ENCODE measurements around the gene ARL15. TPM values are rescaled to one million over a fixed set of nuclear protein-coding genes. Genes with fewer than 3 reads are reported as not detected.

Gene ARL15
- total RNA-seq, 4 donors from 2014 or later: 16.6 to 48.8 (median 32.3) TPM

DNA sequence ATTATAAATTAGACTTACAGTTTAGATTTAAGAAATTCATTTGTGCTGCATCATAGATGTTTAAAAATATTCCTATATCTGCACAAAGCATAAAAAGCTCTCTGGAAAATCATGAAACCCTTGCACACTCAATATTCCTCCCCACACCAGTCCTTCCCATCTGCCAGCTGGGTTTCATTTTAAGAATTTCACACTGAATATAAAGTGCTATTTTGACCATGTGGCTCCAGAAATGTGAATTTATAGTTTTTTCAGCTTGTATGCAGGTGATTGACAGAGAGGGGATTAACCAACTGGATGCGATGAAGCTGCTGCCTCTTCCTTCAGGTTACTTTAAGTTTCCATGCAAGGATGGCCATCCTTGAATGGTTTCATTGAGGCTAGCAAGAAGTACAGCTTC lies 403.6 kb downstream of the ARL15 start:
- intact Hi-C loops (cut with DNase I; ENCODE audit: low total_unique reads): no loop called here
- WGBS, 2 donors: 95 to 97% methylated on average over 1 of the region's 1 CpG
- TF ChIP-seq, protein P1, sequence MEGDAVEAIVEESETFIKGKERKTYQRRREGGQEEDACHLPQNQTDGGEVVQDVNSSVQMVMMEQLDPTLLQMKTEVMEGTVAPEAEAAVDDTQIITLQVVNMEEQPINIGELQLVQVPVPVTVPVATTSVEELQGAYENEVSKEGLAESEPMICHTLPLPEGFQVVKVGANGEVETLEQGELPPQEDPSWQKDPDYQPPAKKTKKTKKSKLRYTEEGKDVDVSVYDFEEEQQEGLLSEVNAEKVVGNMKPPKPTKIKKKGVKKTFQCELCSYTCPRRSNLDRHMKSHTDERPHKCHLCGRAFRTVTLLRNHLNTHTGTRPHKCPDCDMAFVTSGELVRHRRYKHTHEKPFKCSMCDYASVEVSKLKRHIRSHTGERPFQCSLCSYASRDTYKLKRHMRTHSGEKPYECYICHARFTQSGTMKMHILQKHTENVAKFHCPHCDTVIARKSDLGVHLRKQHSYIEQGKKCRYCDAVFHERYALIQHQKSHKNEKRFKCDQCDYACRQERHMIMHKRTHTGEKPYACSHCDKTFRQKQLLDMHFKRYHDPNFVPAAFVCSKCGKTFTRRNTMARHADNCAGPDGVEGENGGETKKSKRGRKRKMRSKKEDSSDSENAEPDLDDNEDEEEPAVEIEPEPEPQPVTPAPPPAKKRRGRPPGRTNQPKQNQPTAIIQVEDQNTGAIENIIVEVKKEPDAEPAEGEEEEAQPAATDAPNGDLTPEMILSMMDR (IDR thresholded peaks at IDR 0.05): no peak
- TF ChIP-seq POLR2A (IDR thresholded peaks at IDR 0.05): no peak
- DNase-seq (ENCODE audit: low spot score in 2 of 2): no peak
- no peak overlapping the region for H3K4me3 ChIP-seq (ENCODE audit: low read depth, poor library complexity, severe bottlenecking)

DNA sequence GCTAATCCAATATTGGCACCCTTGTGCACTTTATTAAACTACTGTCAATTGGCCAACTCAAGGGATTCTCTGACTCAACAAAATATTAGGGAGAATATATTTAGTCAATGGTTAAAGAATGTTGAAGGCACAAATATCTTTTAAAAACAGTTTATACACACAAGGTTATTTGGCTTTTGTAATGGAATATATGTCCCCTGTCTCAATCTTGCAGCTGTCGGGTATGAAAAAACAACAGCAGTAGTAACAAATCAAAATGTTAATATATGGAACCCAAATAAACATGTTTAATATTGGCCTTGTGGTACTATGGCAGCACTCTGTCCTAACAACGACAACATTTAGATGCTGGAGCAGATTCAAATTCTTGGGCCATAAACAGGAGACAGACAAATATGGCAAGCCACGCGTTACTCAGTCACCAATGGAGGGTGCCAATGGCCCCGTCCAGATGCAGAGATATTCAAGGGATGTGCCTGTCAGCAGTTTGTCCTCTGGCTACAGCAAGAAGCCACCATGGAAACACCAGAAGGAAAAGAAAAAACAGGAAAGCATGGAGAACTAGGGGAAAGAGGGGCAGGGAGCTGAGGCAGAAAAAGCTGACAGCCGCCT lies 408.0 kb downstream of the ARL15 start:
- intact Hi-C loops (cut with DNase I; ENCODE audit: low total_unique reads): no loop called here
- 39 to 46% methylated on average over 6 of the region's 6 CpGs for WGBS, 2 donors
- TF ChIP-seq POLR2A (IDR thresholded peaks at IDR 0.05): no peak
- TF ChIP-seq, protein P1 (IDR thresholded peaks at IDR 0.05): no peak
- H3K4me3 ChIP-seq (ENCODE audit: low read depth, poor library complexity, severe bottlenecking): no peak overlapping the region
- no peak for DNase-seq (ENCODE audit: low spot score in 2 of 2)

DNA sequence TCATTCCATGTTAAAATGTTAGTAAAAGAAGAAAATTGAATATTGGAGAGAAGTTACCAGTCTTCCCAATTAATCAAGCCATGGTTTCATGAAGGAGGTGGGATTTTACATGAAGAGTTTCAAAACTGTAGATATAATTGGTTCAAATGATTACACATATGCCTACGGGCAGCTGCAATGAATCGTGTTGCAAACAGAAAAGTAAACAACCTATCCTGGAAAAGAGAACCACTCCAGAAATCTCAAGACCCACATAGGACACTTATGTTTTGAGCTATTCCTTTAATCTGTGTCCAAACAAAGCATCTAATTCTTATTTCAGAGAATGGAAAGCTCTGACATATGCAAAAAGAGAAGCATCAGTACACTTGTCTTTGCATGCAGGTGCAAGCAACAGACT lies 409.7 kb downstream of the ARL15 start:
- H3K4me3 ChIP-seq (ENCODE audit: low read depth, poor library complexity, severe bottlenecking): no peak overlapping the region
- 68 to 88% methylated on average over 2 of the region's 2 CpGs for WGBS, 2 donors
- no peak for DNase-seq (ENCODE audit: low spot score in 2 of 2)
- TF ChIP-seq, protein P1 (IDR thresholded peaks at IDR 0.05): no peak
- no peak for TF ChIP-seq POLR2A (IDR thresholded peaks at IDR 0.05)
- intact Hi-C loops (cut with DNase I; ENCODE audit: low total_unique reads): no loop called here

DNA sequence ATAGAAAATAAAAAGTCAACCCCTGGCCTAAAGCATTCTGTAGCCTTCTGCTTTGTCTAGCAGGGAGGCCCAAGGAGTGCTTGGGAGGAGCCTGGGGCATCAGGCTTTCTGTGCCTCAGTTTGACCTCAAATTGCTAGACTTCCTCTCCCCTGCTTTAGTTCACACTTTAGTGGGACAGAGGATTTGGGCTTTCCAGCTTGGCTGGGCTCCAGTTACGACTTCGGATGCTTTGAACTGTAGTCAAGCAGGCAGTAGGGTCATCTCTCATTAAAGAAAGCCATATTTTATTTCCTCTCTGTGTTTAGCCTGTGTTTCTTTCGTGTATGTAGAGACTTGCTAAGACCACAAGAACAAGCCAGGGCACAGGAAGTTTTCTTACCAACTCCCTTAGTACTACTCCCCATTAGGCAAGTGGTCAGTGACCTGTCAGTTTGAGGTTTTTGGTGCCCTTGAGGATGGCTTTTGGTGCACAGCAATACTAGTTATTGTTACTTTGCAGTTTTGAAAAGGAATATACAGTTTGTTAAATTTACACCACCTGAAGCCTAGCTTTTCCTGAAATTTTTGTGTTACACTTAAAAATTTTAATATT lies 415.2 kb downstream of the ARL15 start:
- H3K4me3 ChIP-seq (ENCODE audit: low read depth, poor library complexity, severe bottlenecking): no peak overlapping the region
- intact Hi-C loops (cut with DNase I; ENCODE audit: low total_unique reads): no loop called here
- TF ChIP-seq, protein P1 (IDR thresholded peaks at IDR 0.05): no peak
- no peak for TF ChIP-seq POLR2A (IDR thresholded peaks at IDR 0.05)
- 65 to 78% methylated on average over 3 of the region's 3 CpGs for WGBS, 2 donors
- no peak for DNase-seq (ENCODE audit: low spot score in 2 of 2)

DNA sequence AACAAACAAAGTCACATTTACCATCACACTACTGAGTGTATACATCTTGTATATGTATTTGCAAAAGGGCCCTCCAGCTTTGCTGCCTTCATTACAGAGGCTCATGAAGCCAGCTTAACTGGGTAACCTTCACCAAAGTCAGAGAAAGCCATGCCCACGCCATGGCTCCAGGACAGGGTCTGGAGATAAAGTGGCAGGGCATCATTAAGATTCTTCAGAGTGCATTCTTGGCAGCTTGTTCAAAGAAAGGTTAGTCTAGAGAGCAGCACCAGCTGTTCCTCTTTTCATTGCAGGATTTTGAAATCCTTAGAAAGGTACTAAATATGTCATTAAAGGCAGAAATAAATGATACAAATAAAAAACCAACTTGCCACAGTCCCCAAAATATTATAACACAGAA lies 416.7 kb downstream of the ARL15 start:
- no peak overlapping the region for H3K4me3 ChIP-seq (ENCODE audit: low read depth, poor library complexity, severe bottlenecking)
- intact Hi-C loops (cut with DNase I; ENCODE audit: low total_unique reads): no loop called here
- 74 to 100% methylated on average over 1 of the region's 1 CpG for whole genome bisulfite sequencing, 2 donors
- TF ChIP-seq, protein P1 (IDR thresholded peaks at IDR 0.05): no peak
- TF ChIP-seq POLR2A (IDR thresholded peaks at IDR 0.05): no peak
- DNase-seq (ENCODE audit: low spot score in 2 of 2): no peak

DNA sequence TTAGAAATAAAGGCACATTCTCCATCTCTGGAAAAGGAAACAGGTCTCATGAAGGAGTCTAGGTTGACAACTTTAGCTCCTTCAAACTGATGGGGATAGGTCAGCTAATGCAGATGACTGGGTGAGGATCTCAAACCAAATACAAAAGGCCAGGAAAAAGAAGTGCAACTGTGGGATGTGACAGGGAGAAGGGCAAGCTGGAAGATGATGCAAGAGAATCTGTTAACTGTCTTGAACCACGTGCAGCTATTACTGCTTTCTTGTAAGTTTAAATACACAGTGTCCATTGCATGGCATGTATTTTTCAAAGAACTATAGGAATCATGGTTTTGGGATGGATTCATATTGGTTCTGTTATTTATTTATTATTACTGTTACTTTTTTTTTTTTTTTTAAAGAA lies 418.1 kb downstream of the ARL15 start:
- 84 to 93% methylated on average over 1 of the region's 1 CpG for WGBS, 2 donors
- no peak overlapping the region for H3K4me3 ChIP-seq (ENCODE audit: low read depth, poor library complexity, severe bottlenecking)
- intact Hi-C loops (cut with DNase I; ENCODE audit: low total_unique reads): no loop called here
- no peak for TF ChIP-seq POLR2A (IDR thresholded peaks at IDR 0.05)
- TF ChIP-seq, protein P1 (IDR thresholded peaks at IDR 0.05): no peak
- no peak for DNase-seq (ENCODE audit: low spot score in 2 of 2)
